ENCODE data around the gene LMLN. TPM values are rescaled to one million over a fixed set of nuclear protein-coding genes. Genes with fewer than 3 reads are reported as not detected.

The LMLN gene
- total and polyA plus RNA-seq, 2 of the 13 experiments (the other 11 are each of a cell fraction or from before 2014, with no cell fraction given), result 1.2 to 1.8 TPM

DNA sequence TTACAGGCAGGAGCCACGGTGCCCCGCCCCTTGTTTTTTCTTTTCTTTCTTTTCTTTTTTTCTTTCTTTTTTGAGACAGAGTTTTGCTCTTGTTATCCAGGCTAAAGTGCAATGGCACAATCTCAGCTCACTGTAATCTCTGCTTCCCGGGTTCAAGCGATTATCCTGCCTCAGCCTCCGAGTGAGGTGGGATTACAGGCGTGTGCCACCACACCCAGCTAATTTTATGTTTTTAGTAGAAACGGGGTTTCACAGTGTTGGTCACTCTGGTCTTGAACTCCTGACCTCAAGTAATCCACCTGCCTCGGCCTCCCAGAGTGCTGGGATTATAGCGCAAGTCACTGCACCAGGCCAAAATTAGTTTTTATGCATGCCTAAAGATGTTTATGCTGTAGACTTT lies 7.6 kb upstream of the LMLN start:
- DNase-seq (ENCODE audit: low spot score) (no peak), ATAC-seq (no peak), FAIRE-seq (no peak)
- TF ChIP-seq ZBTB1 (CRISPR knock-in tag; IDR thresholded peaks at IDR 0.05; ENCODE audit: borderline replicate concordance) (no peak), ZNF441 (CRISPR knock-in tag; IDR thresholded peaks at IDR 0.05; ENCODE audit: borderline replicate concordance) (no peak), HNRNPL (IDR thresholded peaks at IDR 0.05; ENCODE audit: low read depth, low read length) (no peak), MTA3 (CRISPR knock-in tag; IDR thresholded peaks at IDR 0.05) (no peak), ZNF572 (CRISPR knock-in tag; IDR thresholded peaks at IDR 0.05) (no peak), NONO (IDR thresholded peaks at IDR 0.05) (no peak), NONO (CRISPR knock-in tag; conservative IDR thresholded peaks at IDR 0.05) (no peak), MEIS2 (CRISPR knock-in tag; IDR thresholded peaks at IDR 0.05) (no peak), TGIF2 (CRISPR knock-in tag; IDR thresholded peaks at IDR 0.05) (no peak)
- TF ChIP-seq, protein P1, sequence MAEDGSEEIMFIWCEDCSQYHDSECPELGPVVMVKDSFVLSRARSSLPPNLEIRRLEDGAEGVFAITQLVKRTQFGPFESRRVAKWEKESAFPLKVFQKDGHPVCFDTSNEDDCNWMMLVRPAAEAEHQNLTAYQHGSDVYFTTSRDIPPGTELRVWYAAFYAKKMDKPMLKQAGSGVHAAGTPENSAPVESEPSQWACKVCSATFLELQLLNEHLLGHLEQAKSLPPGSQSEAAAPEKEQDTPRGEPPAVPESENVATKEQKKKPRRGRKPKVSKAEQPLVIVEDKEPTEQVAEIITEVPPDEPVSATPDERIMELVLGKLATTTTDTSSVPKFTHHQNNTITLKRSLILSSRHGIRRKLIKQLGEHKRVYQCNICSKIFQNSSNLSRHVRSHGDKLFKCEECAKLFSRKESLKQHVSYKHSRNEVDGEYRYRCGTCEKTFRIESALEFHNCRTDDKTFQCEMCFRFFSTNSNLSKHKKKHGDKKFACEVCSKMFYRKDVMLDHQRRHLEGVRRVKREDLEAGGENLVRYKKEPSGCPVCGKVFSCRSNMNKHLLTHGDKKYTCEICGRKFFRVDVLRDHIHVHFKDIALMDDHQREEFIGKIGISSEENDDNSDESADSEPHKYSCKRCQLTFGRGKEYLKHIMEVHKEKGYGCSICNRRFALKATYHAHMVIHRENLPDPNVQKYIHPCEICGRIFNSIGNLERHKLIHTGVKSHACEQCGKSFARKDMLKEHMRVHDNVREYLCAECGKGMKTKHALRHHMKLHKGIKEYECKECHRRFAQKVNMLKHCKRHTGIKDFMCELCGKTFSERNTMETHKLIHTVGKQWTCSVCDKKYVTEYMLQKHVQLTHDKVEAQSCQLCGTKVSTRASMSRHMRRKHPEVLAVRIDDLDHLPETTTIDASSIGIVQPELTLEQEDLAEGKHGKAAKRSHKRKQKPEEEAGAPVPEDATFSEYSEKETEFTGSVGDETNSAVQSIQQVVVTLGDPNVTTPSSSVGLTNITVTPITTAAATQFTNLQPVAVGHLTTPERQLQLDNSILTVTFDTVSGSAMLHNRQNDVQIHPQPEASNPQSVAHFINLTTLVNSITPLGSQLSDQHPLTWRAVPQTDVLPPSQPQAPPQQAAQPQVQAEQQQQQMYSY (CRISPR knock-in tag; IDR thresholded peaks at IDR 0.05), result no peak
- Histone ChIP-seq H3K79me2 (ENCODE audit: insufficient read depth, low read length) (peaks cover 39% of the 10 kb centered on the region), H3K27me3 (ENCODE audit: control insufficient read depth in 1 of 2, insufficient read depth in 2 of 2, low read length in 2 of 2) (no peaks in the 10 kb centered on the region; a peak in 1 of 5 replicates), H3K9me3 (ENCODE audit: low read length) (no peaks in the 10 kb centered on the region), H3K27ac (ENCODE audit: extremely low read length, insufficient read depth, low read length) (peak overlapping the region; percentile 6), H4K20me1 (ENCODE audit: insufficient read depth, low read length) (peaks cover 40% of the 10 kb centered on the region), H3K9ac (ENCODE audit: insufficient read depth, low read depth, low read length) (peak overlapping the region; percentile 27; the same call in 1 of the 2 replicates), H2AFZ (ENCODE audit: low read length) (no peak overlapping the region), H3K36me3 (replicated peaks in 1 of 2; ENCODE audit: control insufficient read depth in 1 of 2, insufficient read depth in 2 of 2, low read length in 2 of 2) (peaks cover 13 to 48% of the 10 kb centered on the region in 2 experiments), H3K4me1 (ENCODE audit: insufficient read depth, low read length) (peaks cover 62% of the 10 kb centered on the region), H3K4me2 (ENCODE audit: low read depth, low read length) (peak overlapping the region; percentile 85), H3K4me3 (replicated peaks in 1 of 3; ENCODE audit: insufficient read depth in 1 of 3, low read depth in 2 of 3, low read length in 3 of 3) (peak overlapping the region in 1 of 3 experiments; percentile 21; a peak in 1 of 6 replicates)
- WGBS (ENCODE audit: low lambda C conversion rate), result 93% methylated on average over 9 of the region's 9 CpGs
- intact Hi-C loops (cut with micrococcal nuclease; ENCODE audit: unreplicated experiment) (no loop called here), in situ Hi-C loops (cut with HindIII; ENCODE audit: extremely low pct_ligation_motif_present, low pct_unique_long_range_greater_than_20kb) (no loop called here)
- ChIA-PET POLR2A (no interaction called here), CTCF (ENCODE audit: low intra/inter-chr PET ratio, low total read pairs) (no interaction called here)
- BruUV-seq (replicated peaks), result no TSS peak

All from HepG2 (cell line).